Gastrocnemius medialis (tissue), 4 donors: ENCODE results near the gene IL22RA1. TPM values are rescaled to one million over a fixed set of nuclear protein-coding genes. Genes with fewer than 3 reads are reported as not detected.

Source experiments
- ATAC-seq, 2 donors: fragments of 150-250 bp; one replicate each; pipeline ENCODE4 v1.9.1; 2016
- DNase-seq, 2 donors: peaks; one replicate each; pipeline ENCODE4 v3.0.0-alpha.2; 2019
- H3K27ac ChIP-seq, 4 donors: fragments of 200-600 bp; sonication (generic); 1 replicate in 1 of 4; 2 replicates in 3 of 4; pipeline ENCODE4 v1.5.1; 2016 to 2018; ENCODE audit warnings: mild to moderate bottlenecking in 2 of 4, moderate library complexity in 1 of 4
- H3K27me3 ChIP-seq, 3 donors: fragments of 200-600 bp; sonication (generic) in 2 of 3; 1 replicate in 1 of 3; 2 replicates in 2 of 3; pipeline versions ENCODE4 v1.5.1 to v1.6.0; 2016 to 2019; ENCODE audit warnings: mild to moderate bottlenecking in 1 of 3, moderate library complexity in 1 of 3
- H3K36me3 ChIP-seq, 2 donors: fragments of 200-600 bp; sonication (generic) in 1 of 2; one replicate each; pipeline ENCODE4 v1.5.1; 2017 to 2018
- H3K4me1 ChIP-seq, 2 donors: fragments of 200-600 bp; sonication (generic) in 1 of 2; one replicate each; pipeline ENCODE4 v1.5.1; 2016 to 2017; ENCODE audit warnings: mild to moderate bottlenecking in 2 of 2
- H3K4me3 ChIP-seq, 4 donors: fragments of 200-600 bp; sonication (generic) in 3 of 4; 1 replicate in 1 of 4; 2 replicates in 3 of 4; pipeline ENCODE4 v1.5.1; 2016 to 2019; ENCODE audit warnings: mild to moderate bottlenecking in 2 of 4
- H3K9me3 ChIP-seq, 3 donors: fragments of 200-600 bp; sonication (generic) in 2 of 3; 1 replicate in 1 of 3; 2 replicates in 2 of 3; pipeline ENCODE4 v1.5.1; 2016 to 2019
- CTCF ChIP-seq, 5 experiments: fragments of 450-650 bp in 3 of 5; fragments of 200-600 bp in 2 of 5; sonication (generic) in 2 of 5; IDR thresholded peaks in 4 of 5; conservative IDR thresholded peaks in 1 of 5; 1 replicate in 4 of 5; 2 replicates in 1 of 5; pipeline ENCODE4 v1.5.1; 2016 to 2019; ENCODE audit warnings: antibody characterized with exemption in 5 of 5, mild to moderate bottlenecking in 3 of 5, moderate library complexity in 3 of 5
- POLR2A ChIP-seq, 2 donors: fragments of 450-650 bp; IDR thresholded peaks; one replicate each; pipeline ENCODE4 v1.6.1; 2017; ENCODE audit warnings: antibody characterized with exemption in 2 of 2, mild to moderate bottlenecking in 2 of 2, moderate library complexity in 2 of 2
- in situ Hi-C, 4 donors: fragments of 200-750 bp; cut with MboI; loops; one replicate each; pipeline versions ENCODE4 v1.15.0 to v1.8.0; 2017; ENCODE audit warnings: low sequenced_read_pairs in 4 of 4
- intact Hi-C: fragments of 100-400 bp; cut with DNase I; formaldehyde crosslinking; loops from one replicate; pipeline ENCODE4 v1.15.1; 2023; ENCODE audit warnings: low total_unique reads
- total RNA-seq, 4 donors: library from RNA; depleted of rRNA; stranded (reverse); fragments of >200 nt; gene quantifications; one replicate each; pipeline versions ENCODE4 v1.1.0 to v1.2.3, GENCODE V29; 2016

Gene IL22RA1
- total RNA-seq, 4 donors from 2014 or later = 0.36 TPM; not detected in 3

- H3K27ac ChIP-seq = no peak overlapping the region
- DNase-seq (no peak), ATAC-seq (no peak)
- H3K36me3 ChIP-seq = no peaks in the 10 kb centered on the region
- H3K27me3 ChIP-seq = no peaks in the 10 kb centered on the region
- intact Hi-C loops = no loop called here
- H3K4me1 ChIP-seq = peaks cover 8 to 12% of the 10 kb centered on the region in 2 donors
- H3K4me3 ChIP-seq = no peak overlapping the region
- TF ChIP-seq CTCF (IDR thresholded peaks at IDR 0.05 in 4 of 5, conservative IDR thresholded peaks at IDR 0.05 in 1 of 5) (no peak), POLR2A (IDR thresholded peaks at IDR 0.05) (no peak)
- H3K9me3 ChIP-seq = no peaks in the 10 kb centered on the region
- in situ Hi-C loops = no loop called here
These were observed 13.8 kb upstream of the IL22RA1 start for GRCh38 chr1:24156542-24157260.

GRCh38 chr1:24155011-24155782, 12.3 kb upstream of the IL22RA1 start:
- H3K4me3 ChIP-seq = no peak overlapping the region
- TF ChIP-seq POLR2A (IDR thresholded peaks at IDR 0.05) (no peak), CTCF (IDR thresholded peaks at IDR 0.05 in 4 of 5, conservative IDR thresholded peaks at IDR 0.05 in 1 of 5) (peak in 1 of 5 experiments; percentile 22)
- in situ Hi-C loops (no loop called here), intact Hi-C loops (no loop called here)
- DNase-seq (no peak), ATAC-seq (no peak)
- no peaks in the 10 kb centered on the region for H3K27me3 ChIP-seq
- no peaks in the 10 kb centered on the region for H3K36me3 ChIP-seq
- no peak overlapping the region for H3K27ac ChIP-seq
- peaks cover 13 to 17% of the 10 kb centered on the region in 2 donors for H3K4me1 ChIP-seq
- no peaks in the 10 kb centered on the region for H3K9me3 ChIP-seq

GRCh38 chr1:24154215-24154614, 11.3 kb upstream of the IL22RA1 start:
- in situ Hi-C loops = no loop called here
- ATAC-seq = no peak
- no peak for TF ChIP-seq CTCF (IDR thresholded peaks at IDR 0.05 in 4 of 5, conservative IDR thresholded peaks at IDR 0.05 in 1 of 5)
- TF ChIP-seq POLR2A (IDR thresholded peaks at IDR 0.05) = no peak
- DNase-seq = no peak
- Histone ChIP-seq H3K36me3 (no peaks in the 10 kb centered on the region), H3K4me1 (peaks cover 17 to 20% of the 10 kb centered on the region in 2 donors), H3K27ac (no peak overlapping the region), H3K9me3 (no peaks in the 10 kb centered on the region), H3K4me3 (no peak overlapping the region), H3K27me3 (no peaks in the 10 kb centered on the region)
- intact Hi-C loops = no loop called here

GRCh38 chr1:24152631-24153494, 9.9 kb upstream of the IL22RA1 start:
- Histone ChIP-seq H3K9me3 (no peaks in the 10 kb centered on the region), H3K4me1 (peaks cover 14% of the 10 kb centered on the region in 2 donors), H3K4me3 (no peak overlapping the region), H3K27ac (no peak overlapping the region), H3K36me3 (no peaks in the 10 kb centered on the region), H3K27me3 (no peaks in the 10 kb centered on the region)
- ATAC-seq (no peak), DNase-seq (no peak)
- in situ Hi-C loops (no loop called here), intact Hi-C loops (no loop called here)
- TF ChIP-seq CTCF (IDR thresholded peaks at IDR 0.05 in 4 of 5, conservative IDR thresholded peaks at IDR 0.05 in 1 of 5) (no peak), POLR2A (IDR thresholded peaks at IDR 0.05) (no peak)
